ENCODE measurements around the gene GPC6. TPM values are rescaled to one million over a fixed set of nuclear protein-coding genes. Genes with fewer than 3 reads are reported as not detected.

Gene GPC6
- total and polyA plus RNA-seq, 4 donors: 5.9 to 29.1 (median 18.2) TPM

DNA sequence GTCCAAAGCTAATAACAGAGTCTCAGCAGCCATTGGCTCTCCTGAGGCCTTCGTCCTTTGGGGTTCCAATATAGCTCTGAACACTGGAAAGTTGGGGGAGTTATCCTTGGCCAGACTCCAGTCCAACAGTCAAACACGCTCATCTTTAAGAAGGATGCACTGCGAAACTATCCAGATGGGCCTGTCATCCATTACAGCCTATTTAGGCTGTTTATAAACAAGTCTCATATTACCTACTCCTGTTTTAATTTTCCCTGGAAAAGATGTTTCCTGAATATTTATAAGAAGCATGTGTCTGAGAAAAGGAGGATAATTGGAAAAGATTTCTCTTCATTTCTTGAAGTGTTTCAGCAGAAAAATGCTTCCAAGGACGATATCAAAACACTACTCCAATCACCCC is 1082.2 kb downstream of the GPC6 start:
- Histone ChIP-seq H3K27me3 (ENCODE audit: control insufficient read depth in 4 of 4, insufficient read depth in 4 of 4, low read length in 3 of 4) (no peaks in the 10 kb centered on the region), H3K4me1 (ENCODE audit: control insufficient read depth in 4 of 4, insufficient read depth in 4 of 4, low read length in 3 of 4) (peaks cover 0 to 22% (median 18%) of the 10 kb centered on the region in 4 donors), H3K36me3 (ENCODE audit: control insufficient read depth in 4 of 4, insufficient read depth in 3 of 4, low read depth in 1 of 4, low read length in 3 of 4) (no peaks in the 10 kb centered on the region), H3K4me3 (ENCODE audit: low read depth in 1 of 3, low read length in 3 of 3) (no peak overlapping the region), H3K9ac (ENCODE audit: low read depth in 1 of 2, low read length in 2 of 2) (no peak overlapping the region), H3K9me3 (ENCODE audit: control insufficient read depth in 4 of 4, low read length in 3 of 4) (no peaks in the 10 kb centered on the region), H3K27ac (ENCODE audit: low read depth in 1 of 2, low read length in 2 of 2) (no peak overlapping the region)
- TF ChIP-seq YY1 (IDR thresholded peaks at IDR 0.05): no peak
- no peak for TF ChIP-seq REST (IDR thresholded peaks at IDR 0.05)
- no peak for TF ChIP-seq HNF4A (conservative IDR thresholded peaks at IDR 0.05)
- TF ChIP-seq RAD21 (IDR thresholded peaks at IDR 0.05): no peak
- TF ChIP-seq GABPA (IDR thresholded peaks at IDR 0.05 in 1 of 2, conservative IDR thresholded peaks at IDR 0.05 in 1 of 2): no peak
- no peak for TF ChIP-seq EGR1 (IDR thresholded peaks at IDR 0.05; ENCODE audit: low read depth in 2 of 2)
- TF ChIP-seq, protein P1, sequence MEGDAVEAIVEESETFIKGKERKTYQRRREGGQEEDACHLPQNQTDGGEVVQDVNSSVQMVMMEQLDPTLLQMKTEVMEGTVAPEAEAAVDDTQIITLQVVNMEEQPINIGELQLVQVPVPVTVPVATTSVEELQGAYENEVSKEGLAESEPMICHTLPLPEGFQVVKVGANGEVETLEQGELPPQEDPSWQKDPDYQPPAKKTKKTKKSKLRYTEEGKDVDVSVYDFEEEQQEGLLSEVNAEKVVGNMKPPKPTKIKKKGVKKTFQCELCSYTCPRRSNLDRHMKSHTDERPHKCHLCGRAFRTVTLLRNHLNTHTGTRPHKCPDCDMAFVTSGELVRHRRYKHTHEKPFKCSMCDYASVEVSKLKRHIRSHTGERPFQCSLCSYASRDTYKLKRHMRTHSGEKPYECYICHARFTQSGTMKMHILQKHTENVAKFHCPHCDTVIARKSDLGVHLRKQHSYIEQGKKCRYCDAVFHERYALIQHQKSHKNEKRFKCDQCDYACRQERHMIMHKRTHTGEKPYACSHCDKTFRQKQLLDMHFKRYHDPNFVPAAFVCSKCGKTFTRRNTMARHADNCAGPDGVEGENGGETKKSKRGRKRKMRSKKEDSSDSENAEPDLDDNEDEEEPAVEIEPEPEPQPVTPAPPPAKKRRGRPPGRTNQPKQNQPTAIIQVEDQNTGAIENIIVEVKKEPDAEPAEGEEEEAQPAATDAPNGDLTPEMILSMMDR (IDR thresholded peaks at IDR 0.05; ENCODE audit: low read depth, low read length, missing input control): no peak
- TF ChIP-seq, protein P2, sequence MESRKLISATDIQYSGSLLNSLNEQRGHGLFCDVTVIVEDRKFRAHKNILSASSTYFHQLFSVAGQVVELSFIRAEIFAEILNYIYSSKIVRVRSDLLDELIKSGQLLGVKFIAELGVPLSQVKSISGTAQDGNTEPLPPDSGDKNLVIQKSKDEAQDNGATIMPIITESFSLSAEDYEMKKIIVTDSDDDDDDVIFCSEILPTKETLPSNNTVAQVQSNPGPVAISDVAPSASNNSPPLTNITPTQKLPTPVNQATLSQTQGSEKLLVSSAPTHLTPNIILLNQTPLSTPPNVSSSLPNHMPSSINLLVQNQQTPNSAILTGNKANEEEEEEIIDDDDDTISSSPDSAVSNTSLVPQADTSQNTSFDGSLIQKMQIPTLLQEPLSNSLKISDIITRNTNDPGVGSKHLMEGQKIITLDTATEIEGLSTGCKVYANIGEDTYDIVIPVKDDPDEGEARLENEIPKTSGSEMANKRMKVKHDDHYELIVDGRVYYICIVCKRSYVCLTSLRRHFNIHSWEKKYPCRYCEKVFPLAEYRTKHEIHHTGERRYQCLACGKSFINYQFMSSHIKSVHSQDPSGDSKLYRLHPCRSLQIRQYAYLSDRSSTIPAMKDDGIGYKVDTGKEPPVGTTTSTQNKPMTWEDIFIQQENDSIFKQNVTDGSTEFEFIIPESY (IDR thresholded peaks at IDR 0.05): no peak
- no peak for TF ChIP-seq RXRA (IDR thresholded peaks at IDR 0.05)
- no peak for TF ChIP-seq HNF4G (IDR thresholded peaks at IDR 0.05)
- TF ChIP-seq FOXA2 (IDR thresholded peaks at IDR 0.05): no peak
- no peak for TF ChIP-seq MAX (IDR thresholded peaks at IDR 0.05)
- TF ChIP-seq JUND (IDR thresholded peaks at IDR 0.05): no peak
- no peak for TF ChIP-seq SP1 (IDR thresholded peaks at IDR 0.05)
- TF ChIP-seq NR2F2 (IDR thresholded peaks at IDR 0.05): no peak
- no peak for TF ChIP-seq FOXA1 (IDR thresholded peaks at IDR 0.05)
- DNase-seq (ENCODE audit: low spot score): no peak
- 94% methylated on average over 4 of the region's 4 CpGs for WGBS

- DNase-seq (ENCODE audit: low spot score): no peak
- WGBS: 95% methylated on average over 3 of the region's 3 CpGs
- H3K27ac ChIP-seq (ENCODE audit: low read depth in 1 of 2, low read length in 2 of 2): no peak overlapping the region
Observed at GRCh38 chr13:94309576-94309975, 1083.0 kb downstream of the GPC6 start.

More at GRCh38 chr13:94309576-94309975, 1083.0 kb downstream of the GPC6 start:
- no peaks in the 10 kb centered on the region for H3K9me3 ChIP-seq (ENCODE audit: control insufficient read depth in 4 of 4, low read length in 3 of 4)
- TF ChIP-seq GABPA (IDR thresholded peaks at IDR 0.05 in 1 of 2, conservative IDR thresholded peaks at IDR 0.05 in 1 of 2) (no peak), HNF4A (conservative IDR thresholded peaks at IDR 0.05) (no peak), JUND (IDR thresholded peaks at IDR 0.05) (no peak), TAF1 (conservative IDR thresholded peaks at IDR 0.05) (no peak), HNF4G (IDR thresholded peaks at IDR 0.05) (no peak), SP1 (IDR thresholded peaks at IDR 0.05) (no peak), FOXA2 (IDR thresholded peaks at IDR 0.05) (no peak), NR2F2 (IDR thresholded peaks at IDR 0.05) (no peak), EGR1 (IDR thresholded peaks at IDR 0.05; ENCODE audit: low read depth in 2 of 2) (no peak), ATF3 (IDR thresholded peaks at IDR 0.05) (no peak), RAD21 (IDR thresholded peaks at IDR 0.05) (no peak), RXRA (IDR thresholded peaks at IDR 0.05) (no peak), MAX (IDR thresholded peaks at IDR 0.05) (no peak)
- TF ChIP-seq, protein P1 (IDR thresholded peaks at IDR 0.05; ENCODE audit: low read depth, low read length, missing input control): no peak
- no peaks in the 10 kb centered on the region for H3K27me3 ChIP-seq (ENCODE audit: control insufficient read depth in 4 of 4, insufficient read depth in 4 of 4, low read length in 3 of 4)
- H3K9ac ChIP-seq (ENCODE audit: low read depth in 1 of 2, low read length in 2 of 2): no peak overlapping the region
- peaks cover 0 to 14% (median 10%) of the 10 kb centered on the region in 4 donors for H3K4me1 ChIP-seq (ENCODE audit: control insufficient read depth in 4 of 4, insufficient read depth in 4 of 4, low read length in 3 of 4)
- no peak overlapping the region for H3K4me3 ChIP-seq (ENCODE audit: low read depth in 1 of 3, low read length in 3 of 3)
- no peaks in the 10 kb centered on the region for H3K36me3 ChIP-seq (ENCODE audit: control insufficient read depth in 4 of 4, insufficient read depth in 3 of 4, low read depth in 1 of 4, low read length in 3 of 4)

Measured in liver (tissue), 9 donors.